Kidney (tissue), 14 donors: ENCODE results near the gene TOLLIP. TPM values are rescaled to one million over a fixed set of nuclear protein-coding genes. Genes with fewer than 3 reads are reported as not detected.

Source experiments
- DNase-seq, 5 donors: peaks; one replicate each; pipeline ENCODE4 v3.0.0-alpha.2; 2013 to 2020
- FAIRE-seq: peaks from 2 replicates; lab custom pipeline; 2012; peaks lifted over from hg19 to GRCh38; lab: Jason Lieb, UNC
- H3K27ac ChIP-seq, 2 donors: one replicate each; pipeline ENCODE4 v1.7.0; 2013; ENCODE audit warnings: low read depth in 2 of 2, low read length in 2 of 2, inconsistent platforms in 1 of 2
- H3K27me3 ChIP-seq: one replicate; pipeline ENCODE4 v1.7.1; 2013; ENCODE audit warnings: low read length, inconsistent platforms; ENCODE audit not compliant: control insufficient read depth, insufficient read depth
- H3K36me3 ChIP-seq, 3 donors: one replicate each; pipeline versions ENCODE4 v1.7.0 to v1.7.1; 2013; ENCODE audit warnings: low read length in 3 of 3, control low read depth in 1 of 3, inconsistent platforms in 1 of 3; ENCODE audit not compliant: insufficient read depth in 3 of 3, control insufficient read depth in 2 of 3
- H3K4me1 ChIP-seq, 3 donors: one replicate each; pipeline versions ENCODE4 v1.7.0 to v1.7.1; 2013; ENCODE audit warnings: low read length in 3 of 3, inconsistent platforms in 1 of 3, low read depth in 1 of 3; ENCODE audit not compliant: control insufficient read depth in 2 of 3, insufficient read depth in 2 of 3
- H3K4me3 ChIP-seq, 3 donors: one replicate each; pipeline versions ENCODE4 v1.7.0 to v1.8.1; 2013; ENCODE audit warnings: low read length in 3 of 3, control low read depth in 1 of 3, inconsistent platforms in 1 of 3
- H3K9ac ChIP-seq, 3 donors: one replicate each; pipeline versions ENCODE4 v1.7.0 to v1.7.1; 2013; ENCODE audit warnings: low read length in 3 of 3, control low read depth in 1 of 3, inconsistent platforms in 1 of 3
- H3K9me3 ChIP-seq, 3 donors: one replicate each; pipeline versions ENCODE4 v1.7.0 to v1.7.1; 2013; ENCODE audit warnings: low read length in 3 of 3, control low read depth in 1 of 3, inconsistent platforms in 1 of 3; ENCODE audit not compliant: control insufficient read depth in 2 of 3, insufficient read depth in 1 of 3
- CTCF ChIP-seq: IDR thresholded peaks from 3 replicates; pipeline ENCODE4 v1.5.1; 2012; ENCODE audit warnings: mild to moderate bottlenecking, moderate library complexity, borderline replicate concordance; ENCODE audit not compliant: insufficient read depth; ENCODE audit errors: extremely low read depth
- intact Hi-C: fragments of 100-400 bp; cut with DNase I; formaldehyde crosslinking; loops from one replicate; pipeline ENCODE4 v1.11.1; 2022
- polyA plus RNA-seq: library from polyadenylated mRNA; stranded (reverse); fragments of 350-450 nt; fragmentation: Illumina TruSeq; extraction: RNeasy Lipid Tissue Mini Kit (QIAGEN cat#74804); gene quantifications from one replicate; pipeline ENCODE4 v1.2.3, GENCODE V29; 2014; ENCODE audit warnings: low read depth, low replicate concordance; ENCODE audit not compliant: insufficient read depth
- total RNA-seq: library from RNA; stranded (reverse); fragmentation: NEBNext Ultra II Directional; extraction: Animal tissue kit (Norgen Biotek cat#: 25700); gene quantifications from one replicate; pipeline ENCODE4 v1.2.1, GENCODE V29; 2021
- donor health status: control.
- donor health status: control.
- donor health status: control.
- donor health status: control.
- donor health status: control.
- donor health status: DM: yes; HTN: yes; CAD: no.
- donor health status: Normal renal cell carcinoma (clear cell type).

Gene TOLLIP
- total and polyA plus RNA-seq, 2 donors from 2014 or later: 65.5 to 88.0 TPM

GRCh38 chr11:1336836-1337646 lies 27.6 kb upstream of the TOLLIP start:
- Histone ChIP-seq H3K4me1 (peaks cover 0 to 8% (median 7%) of the 10 kb centered on the region in 3 donors), H3K9ac (no peak overlapping the region), H3K4me3 (no peak overlapping the region), H3K27ac (no peak overlapping the region), H3K9me3 (no peaks in the 10 kb centered on the region), H3K27me3 (no peaks in the 10 kb centered on the region), H3K36me3 (no peaks in the 10 kb centered on the region)
- intact Hi-C loops: no loop called here
- DNase-seq: peak in 4 of 5 donors; percentile 38 to 89 (median 66)
- TF ChIP-seq CTCF: no peak
- FAIRE-seq: no peak

GRCh38 chr11:1335811-1336761 lies 26.7 kb upstream of the TOLLIP start:
- Histone ChIP-seq H3K27me3 (no peaks in the 10 kb centered on the region), H3K4me1 (peaks cover 0 to 8% (median 7%) of the 10 kb centered on the region in 3 donors), H3K27ac (no peak overlapping the region), H3K9ac (no peak overlapping the region), H3K4me3 (peak overlapping the region in 1 of 3 donors; percentile 37), H3K36me3 (no peaks in the 10 kb centered on the region), H3K9me3 (no peaks in the 10 kb centered on the region)
- DNase-seq: peak; percentile 45 to 89 (median 74)
- no peak for TF ChIP-seq CTCF
- intact Hi-C loops: no loop called here
- no peak for FAIRE-seq

GRCh38 chr11:1335264-1335810 lies 25.9 kb upstream of the TOLLIP start:
- no peaks in the 10 kb centered on the region for H3K9me3 ChIP-seq
- H3K27me3 ChIP-seq: no peaks in the 10 kb centered on the region
- no peak for DNase-seq
- no peak for TF ChIP-seq CTCF
- H3K9ac ChIP-seq: no peak overlapping the region
- no peak for FAIRE-seq
- H3K27ac ChIP-seq: no peak overlapping the region
- peaks cover 0 to 8% (median 7%) of the 10 kb centered on the region in 3 donors for H3K4me1 ChIP-seq
- no peaks in the 10 kb centered on the region for H3K36me3 ChIP-seq
- H3K4me3 ChIP-seq: no peak overlapping the region
- intact Hi-C loops: no loop called here
